SKM-1 (cell line): ENCODE results near the gene LTBP3.

Source experiments
- DNase-seq: peaks from one replicate; lab custom pipeline; 2025; ENCODE audit not compliant: unreplicated experiment; lab: John Stamatoyannopoulos, UW

The LTBP3 gene

DNA sequence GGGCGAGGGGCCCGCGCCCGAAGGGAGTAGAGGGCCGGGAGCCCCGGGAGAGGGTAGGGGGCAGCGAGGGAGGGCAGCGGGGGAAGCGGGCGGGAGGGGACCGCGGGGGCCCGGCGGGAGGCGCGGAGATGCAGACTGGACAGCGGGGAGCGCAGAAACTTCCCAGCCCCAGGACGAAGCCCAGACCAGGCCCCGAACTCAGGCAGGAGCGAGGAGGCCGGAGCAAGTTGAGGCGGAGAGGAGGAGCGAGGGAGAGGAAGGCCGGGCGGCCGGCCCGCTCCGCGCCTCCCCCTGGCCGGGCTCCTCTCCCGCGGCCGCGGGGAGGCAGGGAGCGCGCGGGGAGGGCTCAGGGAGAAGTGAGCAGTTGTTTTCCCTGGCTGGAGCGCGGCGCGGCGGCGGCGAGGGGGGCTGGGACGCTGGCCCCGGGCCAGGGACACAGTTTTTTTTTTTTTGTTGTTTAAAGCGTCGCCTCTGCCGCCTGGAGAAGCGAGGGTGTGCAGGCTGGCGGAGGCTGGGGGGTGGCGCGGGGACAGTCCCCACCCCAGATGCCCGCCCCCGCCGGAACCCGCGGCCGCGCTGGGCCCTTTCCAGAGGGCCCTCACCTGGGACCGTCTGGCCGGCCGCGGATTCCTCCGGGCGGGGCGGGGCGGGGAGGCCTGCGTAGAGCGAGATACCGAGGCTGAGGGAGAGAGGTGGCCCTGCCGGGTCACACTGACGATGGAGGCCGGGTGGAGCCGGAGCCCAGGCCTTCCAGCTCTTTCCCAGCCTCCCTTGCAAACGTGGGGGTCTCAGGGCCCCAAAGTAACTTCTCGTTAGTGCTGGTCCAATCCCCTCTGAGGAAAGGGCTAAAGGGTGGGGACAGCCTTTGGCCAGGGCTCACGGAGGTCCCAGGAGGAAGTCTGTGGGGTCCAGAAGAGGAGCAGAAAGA lies at the start of gene LTBP3:
Gene LTBP3 (minus strand): TSS at position 358 of the 928 bp plus-strand sequence. CDS start 400 bp downstream, outside the sequence.
- no peak for DNase-seq

GRCh38 chr11:65606876-65607613 lies 48.9 kb upstream of the LTBP3 start:
- no peak for DNase-seq

DNA sequence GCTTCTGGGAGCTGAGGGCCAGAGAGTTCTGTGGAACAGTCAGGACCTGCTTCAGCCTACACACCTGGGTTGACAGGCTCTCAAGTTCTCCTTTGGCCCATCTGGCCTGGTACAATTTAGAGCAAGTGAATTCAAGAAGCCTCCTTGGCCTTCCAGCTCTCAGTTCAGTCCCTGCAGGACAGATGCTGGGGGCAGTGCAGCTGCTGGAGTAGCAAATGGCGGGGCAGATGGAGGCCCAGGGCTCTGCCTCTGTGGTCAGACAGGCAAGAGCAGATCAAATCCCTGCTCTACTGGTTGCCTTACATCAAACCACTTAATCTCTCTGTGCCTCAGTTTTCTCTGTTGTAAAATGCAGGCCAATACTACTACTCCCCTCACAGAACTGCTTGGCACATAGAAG lies 46.1 kb upstream of the LTBP3 start:
- DNase-seq: no peak

DNA sequence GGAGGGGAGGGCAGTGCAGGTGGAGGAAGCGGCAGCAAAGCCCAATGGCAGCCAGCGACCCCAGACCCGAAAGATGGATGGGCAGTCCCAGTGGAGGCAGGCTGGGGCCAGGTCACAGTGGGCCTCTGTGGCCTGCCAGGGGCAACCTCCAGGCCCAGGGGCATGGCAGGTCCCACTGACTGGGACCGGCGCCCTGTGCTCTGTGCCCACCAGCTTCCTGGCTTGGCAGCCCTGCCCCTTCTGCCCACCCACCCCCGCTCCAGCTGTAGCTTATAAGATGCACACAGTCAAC lies 41.7 kb upstream of the LTBP3 start:
- DNase-seq: no peak

- DNase-seq: no peak
Observed at GRCh38 chr11:65599216-65599954, 41.2 kb upstream of the LTBP3 start.

- DNase-seq: no peak
Observed at GRCh38 chr11:65598258-65598699, 40.1 kb upstream of the LTBP3 start.

GRCh38 chr11:65596520-65596919 lies 38.4 kb upstream of the LTBP3 start:
- DNase-seq: no peak

DNA sequence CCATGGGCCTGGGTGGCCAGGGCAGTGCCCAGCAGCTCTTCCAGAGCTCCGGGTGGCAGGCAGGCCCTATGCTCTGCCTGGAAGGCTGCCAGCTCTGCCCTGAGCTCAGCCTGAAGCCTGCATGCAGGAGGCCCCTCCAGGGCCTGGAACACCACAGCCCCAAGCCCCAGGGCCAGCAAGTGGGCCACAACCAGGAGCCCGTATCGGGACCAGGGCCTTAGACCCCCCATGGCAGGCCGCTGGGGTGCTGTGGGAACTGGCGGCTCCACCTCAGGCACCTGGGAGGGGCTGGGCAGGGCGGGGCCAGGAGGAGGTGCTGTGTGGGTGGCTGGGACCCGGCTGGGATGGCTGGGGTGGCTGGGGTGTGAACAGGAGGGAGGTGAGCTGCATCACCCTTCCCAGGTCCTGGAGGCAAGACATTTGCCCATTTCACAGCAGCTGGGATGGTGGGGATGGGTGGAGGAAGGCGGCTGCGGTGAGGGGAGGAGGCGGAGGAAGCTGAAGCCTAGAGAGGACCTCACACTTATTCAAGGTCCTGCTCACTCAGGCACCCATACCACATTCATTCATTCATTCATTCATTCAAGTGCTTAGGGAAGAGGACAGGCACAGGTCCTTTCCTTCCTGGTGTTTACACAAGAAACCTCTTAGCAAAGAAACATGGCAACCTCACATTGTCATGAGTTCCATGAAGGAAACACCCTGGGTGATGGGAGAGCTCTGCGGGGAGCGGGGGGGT lies 37.6 kb upstream of the LTBP3 start, which contains the start of gene KCNK7:
Gene KCNK7 (minus strand): TSS at position 258 of the 739 bp plus-strand sequence. CDS start 28 bp downstream, at position 230.
- no peak for DNase-seq

GRCh38 chr11:65595131-65595530 lies 37.0 kb upstream of the LTBP3 start:
- DNase-seq: no peak

DNA sequence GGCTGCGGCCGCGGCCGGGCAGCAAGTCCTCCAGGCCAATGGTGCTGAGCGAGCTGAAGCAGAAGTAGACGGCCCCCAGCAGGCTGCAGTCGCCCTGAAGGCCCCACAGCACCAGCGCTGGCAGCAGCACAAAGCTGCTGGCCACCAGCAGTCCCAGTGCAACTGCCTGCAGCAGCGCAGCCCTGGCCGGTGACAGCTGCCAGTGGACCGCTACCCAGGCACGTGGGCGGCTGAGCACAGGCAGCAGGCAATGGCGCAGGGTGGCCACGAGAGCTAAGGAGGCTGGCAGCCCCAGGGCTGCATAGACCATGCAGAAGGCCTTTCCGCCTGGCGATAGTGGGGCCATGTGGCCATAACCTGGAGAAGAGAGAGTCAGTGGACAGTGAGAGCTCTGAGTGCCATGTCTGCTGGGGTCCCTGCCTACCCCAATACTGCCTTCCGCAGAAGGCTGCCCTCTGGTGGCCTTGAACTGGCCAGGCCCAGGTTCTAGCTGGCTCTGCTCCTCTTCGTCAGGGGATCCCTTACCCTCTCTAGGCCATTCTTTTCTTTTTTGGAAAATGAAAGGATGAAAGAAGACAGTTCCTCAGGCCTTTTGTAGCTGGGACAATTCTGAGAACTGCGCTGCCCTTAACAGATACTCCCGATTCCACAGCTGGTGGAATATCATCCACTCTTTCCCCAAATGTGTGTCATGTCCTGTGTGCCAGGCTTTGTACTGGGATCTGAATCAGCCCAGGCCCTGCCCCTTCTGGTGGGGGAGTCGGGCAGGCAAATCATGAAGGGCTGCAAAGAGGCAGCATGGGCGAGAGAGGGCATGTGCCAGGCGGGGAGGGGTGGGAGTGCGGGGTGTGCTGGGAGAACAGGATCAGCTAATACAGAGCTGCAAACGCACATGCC lies 35.6 kb upstream of the LTBP3 start:
- DNase-seq: no peak

DNA sequence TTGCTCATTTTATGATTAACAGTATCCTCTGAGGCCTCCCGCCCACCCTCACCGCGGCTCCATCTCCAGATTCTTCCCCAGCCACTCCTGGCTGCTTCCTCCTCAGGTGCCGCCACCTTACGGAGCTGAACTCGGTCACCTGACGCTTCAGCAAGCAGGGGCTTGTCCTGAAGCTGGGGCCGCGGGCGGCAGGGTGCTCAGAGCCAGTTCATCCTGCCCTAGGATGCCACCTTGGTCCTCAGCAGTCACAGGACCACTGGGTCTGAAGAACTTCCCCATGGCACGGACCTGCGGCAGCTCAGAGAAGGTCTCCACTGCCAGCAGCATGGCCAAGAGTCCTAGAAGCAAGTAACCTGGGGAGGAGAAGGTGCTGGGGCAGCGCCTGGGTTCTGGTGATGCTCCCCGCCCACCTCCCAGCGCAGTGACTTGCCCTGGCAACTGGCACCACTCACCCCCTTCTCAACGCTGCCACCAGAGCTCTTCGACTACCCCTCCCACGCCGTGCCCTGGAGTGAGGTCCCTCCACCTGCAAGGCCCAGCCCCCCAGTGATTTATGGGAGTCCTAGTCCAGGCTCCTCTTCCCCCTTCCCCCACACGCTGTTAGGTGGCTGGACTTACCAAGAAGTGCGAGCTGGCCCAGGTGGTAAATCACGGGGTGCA lies 34.8 kb upstream of the LTBP3 start:
- no peak for DNase-seq

DNA sequence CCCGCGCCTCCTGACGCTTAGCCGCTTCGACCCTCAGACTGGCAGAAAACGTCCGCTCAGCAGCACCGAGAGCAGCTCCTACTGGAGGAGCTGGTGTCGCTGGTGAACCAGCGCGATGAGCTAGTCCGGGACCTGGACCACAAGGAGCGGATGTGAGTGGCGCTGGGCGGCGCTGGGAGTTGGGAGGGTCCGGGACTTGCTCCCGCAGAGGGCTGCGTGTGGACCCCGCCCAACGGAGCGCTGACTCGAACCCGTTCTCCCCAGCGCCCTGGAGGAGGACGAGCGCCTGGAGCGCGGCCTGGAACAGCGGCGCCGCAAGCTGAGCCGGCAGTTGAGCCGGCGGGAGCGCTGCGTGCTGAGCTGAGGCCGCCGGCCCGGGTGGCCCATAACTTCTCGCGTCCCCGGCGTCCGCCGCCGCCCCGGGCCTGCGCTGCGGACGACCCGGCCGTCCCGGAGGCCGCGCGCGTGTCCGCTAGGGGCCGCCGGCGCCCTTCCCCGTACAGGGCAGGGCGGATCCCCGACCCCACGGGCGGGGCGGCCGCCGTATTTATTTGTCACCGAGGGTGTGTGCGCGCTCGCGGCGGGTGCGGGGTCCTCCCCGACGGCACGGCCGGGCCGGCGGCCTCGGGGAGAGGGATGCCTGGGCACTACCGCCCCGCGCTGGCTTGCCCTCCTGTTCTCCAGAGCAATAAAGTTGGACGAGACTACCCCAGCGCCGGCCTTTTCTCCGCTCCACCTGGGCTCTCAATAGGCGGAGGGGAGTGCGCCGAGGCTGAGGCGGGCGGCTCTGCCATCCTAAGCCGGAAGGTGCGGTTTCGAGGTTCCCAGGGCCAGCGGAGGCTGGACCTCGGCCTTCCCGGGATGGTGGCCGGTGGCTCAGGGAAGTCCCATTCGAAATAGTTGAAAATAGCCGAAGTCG lies 34.0 kb upstream of the LTBP3 start:
- no peak for DNase-seq

GRCh38 chr11:65590240-65590738 lies 32.1 kb upstream of the LTBP3 start:
- DNase-seq: no peak

- no peak for DNase-seq
Observed at GRCh38 chr11:65589444-65590239, 31.5 kb upstream of the LTBP3 start.

DNA sequence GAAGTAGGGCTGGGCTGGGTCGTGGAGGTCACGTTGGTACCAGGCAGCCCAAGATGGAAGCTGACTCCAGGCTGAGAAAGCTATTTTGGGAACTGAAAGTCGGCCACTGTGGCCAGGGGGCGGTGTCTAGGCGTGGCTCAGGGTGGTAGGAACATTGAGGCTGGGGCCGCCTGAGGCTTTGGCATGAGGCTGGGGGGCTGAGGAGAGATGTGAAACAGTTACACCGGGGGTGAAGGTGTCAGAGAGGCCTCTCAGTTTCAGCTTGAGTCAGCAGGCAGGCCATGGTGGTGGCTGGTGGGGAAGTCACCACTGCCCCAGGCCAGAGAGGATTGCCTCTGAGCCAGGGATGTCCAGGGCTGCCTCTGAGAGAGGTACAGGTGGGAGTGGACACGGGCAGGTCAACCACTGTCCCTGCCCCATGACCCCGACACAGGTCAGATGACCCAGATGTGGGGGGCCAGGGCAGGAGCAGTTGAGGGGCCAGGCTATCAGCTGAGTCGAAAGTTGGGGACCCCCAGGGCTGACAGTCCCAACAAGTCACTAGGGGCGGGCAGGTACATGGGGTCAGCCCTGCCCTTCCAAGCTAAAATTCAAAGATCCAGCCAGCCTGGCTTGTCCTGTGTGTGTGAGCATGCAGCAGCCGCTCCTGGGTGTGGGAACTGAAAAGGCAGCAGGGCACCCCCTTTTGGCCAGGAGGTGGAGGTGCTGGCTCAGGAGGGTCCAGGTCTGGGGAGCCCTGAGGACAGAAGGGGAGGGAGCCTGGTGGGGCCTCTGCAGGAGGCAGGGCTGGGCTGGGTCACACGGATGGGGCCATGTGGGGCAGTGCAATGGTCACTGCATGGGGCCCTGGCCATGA lies 30.3 kb upstream of the LTBP3 start:
- DNase-seq: peak; percentile 45

- no peak for DNase-seq
Observed at GRCh38 chr11:65586676-65587075, 28.5 kb upstream of the LTBP3 start.
